DMS153 treated with DMSO at 0.1 percent for 48 hours (cell line): Measurements from ENCODE around the gene HMX3.

ENCODE experiments used
- DNase-seq: peaks from one replicate; lab custom pipeline; 2025; ENCODE audit not compliant: unreplicated experiment; lab: John Stamatoyannopoulos, UW

The HMX3 gene

DNA sequence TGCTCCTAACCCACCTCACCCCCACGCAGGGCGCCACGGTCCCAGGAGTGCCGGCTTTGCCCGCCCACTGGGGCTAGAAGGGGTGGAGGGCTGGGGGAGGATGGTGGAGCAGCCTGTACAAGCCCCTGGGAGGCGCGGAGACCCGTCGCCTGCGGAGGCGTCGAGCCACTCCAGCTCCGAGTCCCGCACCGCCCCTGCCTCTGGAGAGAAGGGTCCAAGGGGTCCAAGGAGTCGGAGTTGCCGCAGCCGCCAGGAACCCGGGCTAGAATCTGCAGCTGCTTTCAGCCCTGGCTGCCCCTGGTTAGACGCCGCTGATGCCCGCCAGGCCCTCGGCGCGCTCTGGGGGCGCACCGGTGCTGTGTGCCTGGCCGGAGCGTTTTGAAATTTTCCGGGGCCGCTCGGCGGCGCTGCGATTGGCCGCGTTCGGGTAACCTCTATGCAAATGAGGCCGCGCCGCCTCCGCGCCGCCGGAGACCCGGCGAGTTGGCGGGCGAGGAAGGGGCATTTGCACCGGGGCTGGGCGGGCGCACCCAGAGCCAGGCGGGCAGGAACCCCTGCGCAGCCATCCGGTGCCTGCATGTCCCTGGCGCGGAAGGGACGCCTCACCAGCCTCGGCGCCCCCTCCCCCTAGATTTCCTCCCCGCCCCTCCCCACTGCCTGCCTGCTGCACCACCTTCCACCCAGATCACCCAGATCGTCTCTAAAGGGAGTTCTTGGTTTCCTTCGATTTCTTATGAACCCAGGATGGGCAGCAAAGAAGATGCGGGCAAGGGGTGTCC, 12.1 kb downstream of the HMX3 start, which contains the start of gene HMX2:
Gene HMX2 (plus strand): TSS at position 502 of the 779 bp plus-strand sequence. CDS start 243 bp downstream, at position 745.
- peak; percentile 37 for DNase-seq

- no peak for DNase-seq
These were observed 12.8 kb downstream of the HMX3 start for GRCh38 chr10:123148414-123149161.

DNA sequence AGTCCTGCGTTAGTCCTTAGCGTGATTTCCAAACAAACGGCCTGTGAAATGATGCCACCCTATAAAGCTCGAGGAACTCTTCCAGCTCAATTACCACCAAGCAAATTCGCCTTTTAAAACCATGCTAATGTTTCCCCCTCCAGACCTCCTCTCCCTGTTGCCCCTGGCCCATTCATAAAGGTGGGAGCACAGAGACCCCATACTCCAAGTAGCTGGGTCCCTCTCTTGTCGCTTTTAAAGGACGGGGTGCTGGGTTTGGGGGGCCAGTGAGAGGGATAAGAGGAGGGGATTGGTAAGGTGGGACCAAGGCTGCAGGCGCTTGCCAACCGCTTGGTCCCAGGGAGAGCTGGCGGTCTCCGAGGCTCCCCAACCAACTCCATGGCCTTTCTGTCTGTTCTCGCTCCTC, 13.4 kb downstream of the HMX3 start:
- no peak for DNase-seq

DNA sequence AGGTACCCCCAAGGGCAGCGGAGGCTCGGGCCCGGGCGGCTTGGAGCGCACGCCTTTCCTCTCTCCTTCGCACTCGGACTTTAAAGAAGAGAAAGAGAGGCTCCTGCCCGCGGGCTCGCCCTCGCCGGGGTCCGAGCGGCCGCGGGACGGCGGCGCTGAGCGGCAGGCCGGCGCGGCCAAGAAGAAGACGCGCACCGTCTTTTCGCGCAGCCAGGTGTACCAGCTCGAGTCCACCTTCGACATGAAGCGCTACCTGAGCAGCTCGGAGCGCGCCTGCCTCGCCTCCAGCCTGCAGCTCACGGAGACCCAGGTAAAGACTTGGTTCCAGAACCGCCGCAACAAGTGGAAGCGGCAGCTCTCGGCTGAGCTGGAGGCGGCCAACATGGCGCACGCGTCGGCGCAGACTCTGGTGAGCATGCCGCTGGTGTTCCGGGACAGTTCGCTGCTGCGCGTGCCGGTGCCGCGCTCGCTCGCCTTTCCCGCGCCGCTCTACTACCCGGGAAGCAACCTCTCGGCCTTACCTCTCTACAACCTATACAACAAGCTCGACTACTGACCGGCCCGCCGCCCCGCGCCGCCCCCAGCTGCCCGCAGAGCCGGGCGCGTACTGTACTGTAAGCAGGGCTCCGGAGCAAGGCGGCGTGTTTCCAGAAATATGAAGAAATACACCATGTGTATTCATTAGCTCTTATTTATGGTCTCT, 13.9 kb downstream of the HMX3 start:
- DNase-seq = no peak

- no peak for DNase-seq
These were observed 14.7 kb downstream of the HMX3 start for GRCh38 chr10:123150271-123150985.

- no peak for DNase-seq
These were observed 15.4 kb downstream of the HMX3 start for GRCh38 chr10:123150986-123151736.

DNA sequence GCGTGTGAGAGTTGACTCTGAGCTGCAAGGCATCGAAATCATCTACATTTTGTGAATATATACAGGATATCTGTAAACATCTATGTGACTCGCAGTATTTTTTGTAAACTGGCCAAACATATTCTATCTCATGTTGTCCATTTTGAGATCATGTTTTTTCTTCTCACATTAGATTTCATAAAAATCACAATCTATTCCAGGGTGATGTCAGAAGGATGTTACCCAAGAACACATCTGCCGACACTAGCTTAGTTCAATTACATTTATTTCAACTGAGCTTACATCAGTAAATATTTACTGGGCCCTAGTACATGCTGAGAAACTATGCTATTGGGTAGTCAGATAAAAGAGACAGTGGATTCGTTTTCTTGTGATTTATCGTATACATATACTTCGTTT, 16.0 kb downstream of the HMX3 start:
- DNase-seq = no peak

GRCh38 chr10:123153486-123154091, 17.8 kb downstream of the HMX3 start:
- no peak for DNase-seq

DNA sequence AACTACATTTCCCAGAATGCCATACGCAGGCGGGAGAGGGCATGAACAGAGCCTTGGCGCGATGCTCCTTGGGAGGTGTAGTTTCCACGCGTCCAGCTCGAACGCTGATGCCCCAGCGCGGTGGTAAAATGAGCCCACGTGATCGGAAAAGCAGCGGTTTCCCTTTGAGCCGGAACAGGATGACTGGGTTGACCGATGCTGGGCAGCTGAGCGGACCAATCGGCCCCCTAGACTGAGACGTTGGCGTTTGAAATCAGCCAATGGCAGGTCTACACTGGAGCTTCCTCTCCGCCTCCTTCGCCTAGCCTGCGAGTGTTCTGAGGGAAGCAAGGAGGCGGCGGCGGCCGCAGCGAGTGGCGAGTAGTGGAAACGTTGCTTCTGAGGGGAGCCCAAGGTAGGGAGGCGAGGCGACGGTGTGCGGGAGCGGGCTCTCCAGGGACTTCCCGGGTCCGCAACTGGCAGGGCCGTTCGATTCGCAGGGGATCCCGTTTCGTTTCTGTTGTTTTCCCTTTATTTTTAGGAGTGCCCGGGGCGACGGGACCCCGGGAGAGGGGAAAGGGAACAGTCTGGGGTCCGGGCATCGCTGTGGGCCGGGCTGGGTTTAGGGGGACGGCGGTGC, 18.4 kb downstream of the HMX3 start, which contains the start of gene BUB3:
Gene BUB3 (plus strand): TSS at position 311 of the 619 bp plus-strand sequence. CDS start 516 bp downstream, outside the sequence.
- DNase-seq = peak; percentile 98

DNA sequence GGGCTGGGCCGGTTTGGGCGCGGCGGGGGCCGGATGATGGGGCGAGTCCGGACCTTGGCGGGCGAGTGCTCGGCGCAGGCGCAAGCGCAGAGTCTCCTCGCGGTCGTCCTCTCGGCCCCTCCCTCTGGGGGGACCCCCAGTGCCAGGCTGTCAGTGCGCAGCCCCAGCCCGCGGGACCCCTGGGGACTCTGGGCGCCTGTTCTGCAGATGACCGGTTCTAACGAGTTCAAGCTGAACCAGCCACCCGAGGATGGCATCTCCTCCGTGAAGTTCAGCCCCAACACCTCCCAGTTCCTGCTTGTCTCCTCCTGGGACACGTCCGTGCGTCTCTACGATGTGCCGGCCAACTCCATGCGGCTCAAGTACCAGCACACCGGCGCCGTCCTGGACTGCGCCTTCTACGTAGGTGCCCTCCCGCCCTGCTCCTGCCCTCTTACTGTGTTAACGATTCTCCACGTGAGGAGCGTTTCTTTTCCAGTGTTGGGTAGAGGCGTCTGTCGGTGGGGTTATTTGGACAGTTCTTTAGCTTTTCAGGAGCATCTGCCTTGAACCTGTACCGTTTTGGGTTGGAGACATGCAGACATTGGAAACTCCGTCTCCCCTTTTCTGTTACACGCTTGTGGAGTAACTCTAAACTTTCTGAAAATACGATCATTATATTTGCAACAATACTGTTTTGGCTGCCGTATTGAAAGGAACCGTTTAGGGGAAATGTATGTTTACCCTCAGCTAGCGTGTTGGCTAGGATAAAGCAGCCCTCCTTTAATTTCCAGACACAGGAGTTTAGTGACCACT, 19.1 kb downstream of the HMX3 start:
- DNase-seq = no peak

DNA sequence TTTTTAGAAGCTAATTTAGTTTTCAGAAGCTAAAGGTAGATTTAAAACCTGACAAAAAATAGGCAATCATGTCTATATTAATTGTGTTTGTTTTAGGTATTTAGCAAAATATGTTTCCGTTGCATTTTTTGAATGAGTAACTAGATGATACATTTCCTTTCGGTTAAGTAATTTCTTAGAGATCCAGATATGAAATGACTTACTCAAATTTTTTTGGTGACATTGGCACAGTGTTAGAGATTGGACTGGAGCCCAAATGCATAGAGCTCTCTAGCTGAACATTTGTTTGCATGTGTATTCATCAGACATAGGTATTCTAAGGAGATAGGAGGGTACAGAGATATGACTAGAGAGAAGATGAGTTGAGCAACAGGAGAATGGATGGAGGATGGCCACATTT, 20.3 kb downstream of the HMX3 start:
- no peak for DNase-seq

GRCh38 chr10:123157210-123157609, 21.4 kb downstream of the HMX3 start:
- DNase-seq = no peak

- no peak for DNase-seq
These were observed 22.9 kb downstream of the HMX3 start for GRCh38 chr10:123158682-123159081.

GRCh38 chr10:123160311-123160980, 24.7 kb downstream of the HMX3 start:
- no peak for DNase-seq

- no peak for DNase-seq
These were observed 28.5 kb downstream of the HMX3 start for GRCh38 chr10:123164319-123164718.

DNA sequence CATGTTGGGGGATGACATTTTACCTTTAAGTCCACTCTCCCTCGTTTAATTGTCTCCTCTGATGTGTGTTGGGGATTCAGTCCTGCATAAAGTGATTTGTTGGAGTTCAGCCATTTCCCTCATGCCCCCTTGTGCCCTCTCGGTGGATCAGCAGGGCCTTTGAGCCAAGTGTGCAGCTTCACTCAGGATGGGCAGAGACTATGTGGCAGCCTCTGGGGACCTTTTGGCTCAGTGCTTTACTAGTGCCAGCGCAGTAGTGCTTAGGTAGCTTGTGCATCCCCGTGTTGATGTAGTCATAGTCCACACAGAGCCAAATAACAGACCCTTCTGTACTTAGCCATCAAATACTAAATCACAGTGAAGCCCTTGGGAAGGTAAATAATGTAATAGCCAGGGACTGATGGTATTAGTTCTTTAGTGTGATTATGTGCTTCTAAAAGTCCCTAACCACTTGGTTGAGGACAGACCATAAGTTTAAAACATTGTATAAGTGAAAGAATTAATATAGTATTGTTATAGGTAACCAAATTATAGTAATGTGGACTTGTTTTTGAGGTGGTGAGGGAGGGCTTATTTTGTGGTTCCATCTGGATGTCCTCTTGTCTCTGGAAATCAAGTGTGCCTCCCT, 29.8 kb downstream of the HMX3 start:
- no peak for DNase-seq

DNA sequence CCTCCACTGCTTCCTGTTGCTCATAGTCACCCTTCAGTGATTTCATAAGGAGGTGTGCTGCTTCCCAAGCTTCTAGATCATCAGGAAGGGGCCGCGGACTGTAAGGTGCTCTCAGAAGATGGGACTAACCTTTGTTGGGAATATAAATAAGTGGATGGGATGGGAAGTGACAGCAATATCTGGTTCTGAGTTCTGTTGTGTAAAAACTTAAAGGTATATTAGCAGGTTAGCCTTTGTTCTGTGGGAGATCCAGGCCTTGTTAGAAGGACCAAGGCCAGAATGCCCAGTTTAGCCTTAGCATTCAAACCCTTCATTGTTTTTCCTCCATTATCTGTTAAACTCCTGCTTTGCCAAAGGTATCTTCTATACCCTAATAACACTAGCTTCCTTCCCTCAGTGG, 30.8 kb downstream of the HMX3 start:
- no peak for DNase-seq

GRCh38 chr10:123170961-123171360, 35.2 kb downstream of the HMX3 start:
- no peak for DNase-seq
